GM12891 (cell line): ENCODE measurements around the gene LRMDA.

Experiments
- PAX5 ChIP-seq: IDR thresholded peaks from 2 replicates; pipeline ENCODE4 v1.6.1; 2011; ENCODE audit warnings: low read length, moderate library complexity, mild to moderate bottlenecking; ENCODE audit not compliant: insufficient read depth, severe bottlenecking
- POLR2A ChIP-seq: IDR thresholded peaks from 2 replicates; pipeline ENCODE4 v1.6.1; 2011; ENCODE audit warnings: low read depth, low read length, control low read depth
- POLR2AphosphoS5 ChIP-seq: IDR thresholded peaks from 2 replicates; pipeline ENCODE4 v1.6.1; 2011; ENCODE audit warnings: low read depth, low read length, control low read depth
- SPI1 ChIP-seq: IDR thresholded peaks from 2 replicates; pipeline ENCODE4 v1.6.1; 2011; ENCODE audit warnings: low read depth, low read length, control low read depth
- TAF1 ChIP-seq: IDR thresholded peaks from 2 replicates; pipeline ENCODE4 v1.6.1; 2011; ENCODE audit warnings: low read depth, low read length, control low read depth

DNA sequence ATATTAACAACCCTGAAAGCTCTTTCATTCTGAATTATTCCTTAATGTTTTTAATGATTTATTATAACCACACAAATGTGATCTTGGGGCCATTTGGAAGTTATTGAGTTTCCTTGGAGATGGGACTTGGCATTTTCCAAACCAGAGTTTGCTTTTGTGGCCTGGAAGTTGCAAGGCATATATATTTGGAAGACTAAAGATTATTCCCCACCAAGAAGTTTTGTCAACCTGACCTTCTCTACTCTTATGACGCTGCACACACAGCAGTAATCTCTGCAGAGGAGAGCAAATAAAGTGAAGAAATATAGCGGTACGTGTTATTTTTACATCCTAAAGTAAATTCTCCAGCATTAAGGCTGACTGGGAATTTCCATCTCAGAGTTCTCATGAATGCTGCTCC lies 397.0 kb downstream of the LRMDA start:
- TF ChIP-seq POLR2AphosphoS5 = no peak
- TF ChIP-seq POLR2A = no peak
- no peak for TF ChIP-seq TAF1
- TF ChIP-seq PAX5 = no peak
- TF ChIP-seq SPI1 = no peak
